Choroid plexus epithelial cell (primary cell): ENCODE measurements around the gene ARG1.
"Not testable (repeated sequence)": the region's sequence is repeated elsewhere in the genome, so short reads cannot be mapped to it uniquely, and the experiment has no call there.

Experiments used
- DNase-seq: peaks from one replicate; pipeline ENCODE4 v3.0.0-alpha.2; 2010; ENCODE audit warnings: low read depth
- H3K4me3 ChIP-seq: 2 replicates; pipeline ENCODE4 v1.5.1; 2011; ENCODE audit warnings: low read depth, mild to moderate bottlenecking, control low read depth, low read length, moderate library complexity
- CTCF ChIP-seq: conservative IDR thresholded peaks from 2 replicates; pipeline ENCODE4 v1.5.1; 2011; ENCODE audit warnings: low read depth, mild to moderate bottlenecking, control low read depth, inconsistent platforms, low read length, moderate library complexity

Gene ARG1

GRCh38 chr6:131572686-131573415 is at the start of gene ARG1:
Gene ARG1, plus strand, starts transcription at chr6:131573226. Its CDS starts 57 bp downstream, at chr6:131573283.
- TF ChIP-seq CTCF = no peak
- no peak within 1 kb of the TSS for H3K4me3 ChIP-seq
- DNase-seq = no peak

- DNase-seq = no peak
- no peak overlapping the region for H3K4me3 ChIP-seq
- no peak for TF ChIP-seq CTCF
Observed at GRCh38 chr6:131523988-131524673, 48.9 kb upstream of the ARG1 start.

GRCh38 chr6:131524695-131525336 is 48.2 kb upstream of the ARG1 start:
- no peak for DNase-seq
- no peak overlapping the region for H3K4me3 ChIP-seq
- TF ChIP-seq CTCF = no peak

- not testable (repeated sequence) for DNase-seq, H3K4me3 ChIP-seq
Observed at GRCh38 chr6:131530936-131531335, 42.1 kb upstream of the ARG1 start.

- H3K4me3 ChIP-seq, DNase-seq: not testable (repeated sequence)
Observed at GRCh38 chr6:131531681-131532080, 41.3 kb upstream of the ARG1 start.

- TF ChIP-seq CTCF = no peak
- no peak for DNase-seq
- no peak overlapping the region for H3K4me3 ChIP-seq
Observed at GRCh38 chr6:131532580-131533039, 40.4 kb upstream of the ARG1 start.

- DNase-seq = not testable (repeated sequence)
Observed at GRCh38 chr6:131538615-131539014, 34.4 kb upstream of the ARG1 start.

GRCh38 chr6:131545317-131545716 is 27.7 kb upstream of the ARG1 start:
- no peak for TF ChIP-seq CTCF
- no peak for DNase-seq
- H3K4me3 ChIP-seq = no peak overlapping the region

More at GRCh38 chr6:131538615-131539014, 34.4 kb upstream of the ARG1 start:
- H3K4me3 ChIP-seq = not testable (repeated sequence)
